RWPE1 (cell line): Measurements from ENCODE around the gene GALNT15.

Experiments
- CTCF ChIA-PET: fragments of 350-600 bp; sonication (Branson Sonifier 250); formaldehyde crosslinking; extraction: SDS; loops from one replicate; lab custom pipeline; 2021; lab: Yijun Ruan, JAX
- POLR2A ChIA-PET: fragments of 400-600 bp; formaldehyde crosslinking; extraction: SDS; loops from one replicate; lab custom pipeline; 2020; ENCODE audit warnings: antibody characterized with exemption; ENCODE audit not compliant: low non-redundant PET; lab: Yijun Ruan, JAX
- DNase-seq: peaks from one replicate; pipeline ENCODE4 v3.0.0; 2012; ENCODE audit warnings: low spot score
- H3K27ac ChIP-seq: fragments of 450-650 bp; 2 replicates; pipeline ENCODE4 v1.5.1; 2017
- CTCF ChIP-seq: fragments of 450-650 bp; conservative IDR thresholded peaks from 2 replicates; pipeline ENCODE4 v1.5.1; 2017; ENCODE audit warnings: low read depth, mild to moderate bottlenecking

The GALNT15 gene

GRCh38 chr3:16247282-16248061 is 73.0 kb downstream of the GALNT15 start:
- peak; percentile 93 for TF ChIP-seq CTCF
- DNase-seq, result peak; percentile 59
- POLR2A ChIA-PET, result no interaction called here
- CTCF ChIA-PET, result interaction anchor here (0.5 to 1.5 kb wide), 3 partner anchors 69 to 198 kb away, joined by 3 to 7 read pairs (median 4); no protein-coding TSS in a partner anchor
- H3K27ac ChIP-seq, result no peak overlapping the region

- no peak for TF ChIP-seq CTCF
- ChIA-PET CTCF (interaction anchor here (1.5 kb wide), 1 partner anchor 70 kb away, joined by 7 read pairs; no protein-coding TSS in a partner anchor), POLR2A (no interaction called here)
- no peak overlapping the region for H3K27ac ChIP-seq
- DNase-seq, result no peak
Observed at GRCh38 chr3:16248556-16248955, 74.1 kb downstream of the GALNT15 start.

- ChIA-PET CTCF (no interaction called here), POLR2A (no interaction called here)
- H3K27ac ChIP-seq, result no peak overlapping the region
- DNase-seq, result no peak
- no peak for TF ChIP-seq CTCF
Observed at GRCh38 chr3:16249336-16249735, 74.9 kb downstream of the GALNT15 start.

- TF ChIP-seq CTCF, result no peak
- POLR2A ChIA-PET, result no interaction called here
Observed at GRCh38 chr3:16249886-16250285, 75.4 kb downstream of the GALNT15 start.

GRCh38 chr3:16251316-16252085 is 77.0 kb downstream of the GALNT15 start:
- ChIA-PET POLR2A (no interaction called here), CTCF (interaction anchor here (0.5 kb wide), 1 partner anchor 16 kb away, joined by 4 read pairs; no protein-coding TSS in a partner anchor)
- DNase-seq, result no peak
- no peak overlapping the region for H3K27ac ChIP-seq
- no peak for TF ChIP-seq CTCF

More at GRCh38 chr3:16249886-16250285, 75.4 kb downstream of the GALNT15 start:
- no peak for DNase-seq
- no peak overlapping the region for H3K27ac ChIP-seq
- CTCF ChIA-PET, result no interaction called here

GRCh38 chr3:16252243-16252978 is 77.9 kb downstream of the GALNT15 start:
- no peak for TF ChIP-seq CTCF
- POLR2A ChIA-PET, result no interaction called here

More at GRCh38 chr3:16252243-16252978, 77.9 kb downstream of the GALNT15 start:
- no peak overlapping the region for H3K27ac ChIP-seq
- CTCF ChIA-PET, result no interaction called here
- DNase-seq, result no peak
